NCI-H2196 (cell line): ENCODE data around the gene GSTM4.
"Not testable (repeated sequence)": the region's sequence is repeated elsewhere in the genome, so short reads cannot be mapped to it uniquely, and the experiment has no call there.

ENCODE experiments used
- DNase-seq: peaks from one replicate; lab custom pipeline; 2025; ENCODE audit not compliant: unreplicated experiment; lab: John Stamatoyannopoulos, UW

GSTM4 gene

GRCh38 chr1:109697861-109698260, 42.0 kb downstream of the GSTM4 start:
- not testable (repeated sequence) for DNase-seq

- not testable (repeated sequence) for DNase-seq
Measured at GRCh38 chr1:109702940-109703339, 47.0 kb downstream of the GSTM4 start.

GRCh38 chr1:109704173-109704572, 48.3 kb downstream of the GSTM4 start:
- no peak for DNase-seq

GRCh38 chr1:109705411-109705810, 49.5 kb downstream of the GSTM4 start:
- no peak for DNase-seq

- DNase-seq, result not testable (repeated sequence)
Measured at GRCh38 chr1:109708949-109709348, 53.0 kb downstream of the GSTM4 start.

GRCh38 chr1:109709822-109710221, 53.9 kb downstream of the GSTM4 start:
- DNase-seq, result not testable (repeated sequence)
